GM19351 (cell line): ENCODE measurements around the gene MLYCD.

Experiments
- ATAC-seq: cut with Tn5 transposase; IDR thresholded peaks from one replicate; pipeline ENCODE4 v1.9.1; 2021; ENCODE audit warnings: mild to moderate bottlenecking, moderate library complexity; ENCODE audit not compliant: unreplicated experiment

The MLYCD gene

DNA sequence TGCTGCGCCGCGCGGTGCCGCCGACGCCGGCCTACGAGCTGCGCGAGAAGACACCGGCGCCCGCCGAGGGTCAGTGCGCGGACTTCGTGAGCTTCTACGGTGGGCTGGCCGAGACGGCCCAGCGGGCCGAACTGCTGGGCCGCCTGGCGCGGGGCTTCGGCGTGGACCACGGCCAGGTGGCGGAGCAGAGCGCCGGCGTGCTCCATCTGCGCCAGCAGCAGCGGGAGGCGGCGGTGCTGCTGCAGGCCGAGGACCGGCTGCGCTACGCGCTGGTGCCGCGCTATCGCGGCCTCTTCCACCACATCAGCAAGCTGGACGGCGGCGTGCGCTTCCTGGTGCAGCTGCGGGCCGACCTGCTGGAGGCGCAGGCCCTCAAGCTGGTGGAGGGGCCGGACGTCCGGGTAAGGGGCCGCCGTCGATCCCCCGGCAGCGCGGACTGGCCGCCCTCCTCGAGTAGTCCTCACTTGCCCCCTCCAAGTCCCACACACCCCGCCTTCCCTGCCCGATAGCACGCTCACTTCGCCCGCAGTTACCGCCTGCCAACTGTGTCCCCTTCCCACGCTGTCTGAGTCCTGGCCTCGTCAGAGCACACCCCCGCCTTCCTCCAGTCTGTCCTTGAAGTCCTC is 470 bp downstream of the MLYCD start:
- peak; percentile 55 for ATAC-seq

DNA sequence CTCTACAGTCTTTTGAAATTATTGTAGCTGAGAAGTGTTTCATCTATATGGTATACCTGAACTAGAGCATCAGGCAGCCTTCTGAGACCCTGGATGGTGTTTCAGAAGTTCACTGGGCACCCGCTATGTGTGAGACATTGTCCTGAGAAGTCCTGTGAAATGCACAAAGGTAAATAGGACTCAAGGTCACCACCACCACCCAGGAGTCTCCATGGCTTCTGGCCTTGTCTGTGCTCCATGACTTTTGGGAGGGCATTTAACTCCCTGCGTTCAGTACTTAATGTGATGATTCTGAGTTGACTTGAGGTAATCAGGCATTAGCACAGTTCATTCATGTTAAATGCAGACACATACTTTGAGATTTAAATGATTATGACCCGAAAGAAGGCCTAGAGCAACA is 1.1 kb downstream of the MLYCD start:
- ATAC-seq, result no peak

DNA sequence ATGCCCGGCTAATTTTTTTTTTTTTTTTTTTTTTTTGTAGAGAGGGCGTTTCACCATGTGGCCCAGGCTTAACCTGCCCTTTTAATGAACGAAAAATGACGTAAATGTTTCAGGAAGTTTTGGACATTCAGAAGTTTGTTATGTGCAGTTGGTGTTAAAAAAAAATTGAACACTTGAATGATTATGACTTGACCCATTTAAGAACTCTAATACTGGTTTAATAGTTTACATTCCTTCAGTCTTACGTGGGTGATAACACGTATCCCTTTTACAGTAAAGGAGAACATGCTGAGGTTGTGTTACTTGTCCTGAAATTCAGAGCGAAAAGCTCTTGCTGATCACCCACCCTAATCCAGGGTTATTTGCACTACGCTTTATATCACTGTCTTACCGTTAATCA is 1.7 kb downstream of the MLYCD start:
- no peak for ATAC-seq

DNA sequence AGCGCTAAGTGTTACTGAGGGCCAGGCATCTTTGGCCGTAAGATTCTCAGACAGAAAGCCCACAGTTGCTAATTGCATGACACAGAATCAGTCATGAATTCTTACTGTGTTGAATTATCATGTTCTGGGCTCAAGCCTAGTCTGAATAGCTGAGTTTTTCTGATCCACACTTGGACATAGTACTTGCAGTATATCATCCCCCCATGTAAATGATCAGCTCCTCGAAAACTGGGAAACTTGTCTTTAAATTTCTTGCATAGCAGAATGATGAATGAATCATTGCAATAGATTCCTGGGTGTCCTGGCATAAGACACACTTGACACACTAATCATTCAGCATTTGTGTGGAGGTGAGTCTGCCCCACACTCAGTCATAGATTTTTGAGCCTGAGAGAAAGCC is 2.2 kb downstream of the MLYCD start:
- ATAC-seq, result no peak

DNA sequence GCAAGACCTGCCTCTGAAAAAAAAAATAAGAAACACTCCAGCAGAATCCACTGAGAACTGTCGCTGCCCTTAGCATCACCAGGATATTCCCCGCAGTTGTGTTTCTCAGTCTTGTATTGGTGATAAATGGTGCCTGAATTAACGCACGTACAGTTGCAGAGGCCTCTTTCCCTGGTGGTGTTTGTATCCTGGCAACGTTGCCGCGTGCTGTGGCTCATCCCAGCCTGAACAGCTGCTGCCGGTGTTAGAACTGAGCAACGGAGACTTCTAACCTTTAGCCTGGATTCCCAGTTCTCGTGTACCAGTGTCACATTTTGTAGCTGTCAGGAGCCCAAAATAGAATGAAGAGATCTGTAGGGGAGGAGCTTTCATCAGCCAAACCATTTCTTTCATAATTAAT is 4.8 kb downstream of the MLYCD start:
- no peak for ATAC-seq

DNA sequence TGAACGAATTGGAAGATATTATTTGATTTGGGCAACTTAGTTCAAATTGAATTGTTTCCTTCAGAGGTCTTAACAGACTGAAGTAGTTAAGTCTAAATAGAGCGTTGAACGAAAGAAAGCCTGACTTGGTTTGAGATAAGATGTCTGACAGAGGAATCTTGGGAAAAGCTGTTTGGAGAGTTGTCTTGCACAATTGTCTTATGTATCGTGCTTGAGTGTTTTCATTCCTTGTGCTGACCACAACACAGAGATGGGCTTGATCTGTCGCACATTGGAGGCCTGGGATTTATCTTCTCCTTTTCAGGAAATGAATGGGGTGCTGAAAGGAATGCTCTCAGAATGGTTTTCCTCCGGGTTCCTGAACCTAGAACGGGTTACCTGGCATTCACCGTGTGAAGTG is 7.8 kb downstream of the MLYCD start:
- ATAC-seq, result no peak

DNA sequence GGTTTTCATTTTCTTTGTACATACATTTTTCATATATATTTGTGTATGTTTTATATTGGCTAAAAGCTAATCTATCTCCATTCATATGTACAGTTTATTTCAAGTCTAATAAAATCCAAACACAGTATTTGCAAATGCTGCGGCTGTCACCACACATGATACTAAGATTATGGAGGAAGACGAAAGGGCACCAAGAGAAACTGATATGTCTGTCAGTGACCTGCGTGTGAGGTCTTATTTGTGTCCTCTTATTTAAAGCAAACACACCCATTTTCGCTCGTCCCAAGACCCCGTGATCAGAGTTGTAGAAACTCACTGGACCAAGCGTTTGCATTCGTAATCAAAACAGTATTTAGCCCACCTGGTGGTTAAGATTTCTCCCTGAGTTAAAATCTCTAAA is 8.2 kb downstream of the MLYCD start:
- ATAC-seq, result no peak

DNA sequence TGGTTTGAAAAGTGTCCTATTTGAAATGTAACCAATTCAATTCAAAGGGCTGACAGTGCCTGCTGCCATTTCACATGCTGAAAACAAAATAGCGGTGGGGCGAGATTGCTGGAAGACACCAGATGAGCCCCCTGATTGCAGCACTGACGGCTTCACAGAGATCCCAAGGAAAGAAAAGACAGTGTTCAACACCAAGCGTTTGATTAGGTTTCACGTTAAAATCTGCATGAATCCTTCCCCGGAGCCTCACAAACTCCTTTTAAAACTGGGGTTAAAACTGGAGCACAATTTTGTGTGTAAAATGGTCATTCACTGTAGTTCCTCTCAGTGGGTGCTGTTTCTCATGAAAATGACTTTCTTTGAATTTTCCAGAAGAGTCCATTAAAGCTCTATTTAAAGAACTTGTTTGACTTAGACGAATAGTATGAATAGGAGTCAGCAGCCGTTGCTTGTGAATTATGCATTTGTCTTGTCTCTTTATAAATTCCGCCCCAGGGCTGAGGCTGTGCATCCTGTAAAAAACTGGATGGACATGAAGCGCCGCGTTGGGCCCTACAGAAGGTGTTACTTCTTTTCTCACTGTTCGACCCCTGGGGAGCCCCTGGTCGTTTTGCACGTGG is 8.8 kb downstream of the MLYCD start:
- no peak for ATAC-seq

DNA sequence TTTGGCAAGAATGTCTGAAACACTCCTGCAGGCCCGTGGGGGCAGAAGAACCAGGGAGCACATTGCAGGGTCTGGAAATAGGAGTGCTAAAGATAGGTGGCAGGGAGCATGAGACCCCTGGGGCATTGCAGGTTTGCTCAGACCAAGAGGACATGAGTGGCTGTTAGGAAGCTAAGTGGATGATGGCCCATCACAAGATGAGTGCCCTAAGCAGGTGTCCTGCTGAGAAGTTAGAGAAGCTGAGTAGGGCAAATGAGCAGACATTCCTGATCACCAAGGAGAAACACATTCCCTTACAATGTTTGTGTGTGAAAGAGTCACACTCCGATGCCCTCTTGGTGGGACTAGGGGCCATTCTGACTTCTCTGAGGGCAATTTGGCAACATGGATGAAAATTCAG is 9.9 kb downstream of the MLYCD start:
- ATAC-seq, result no peak

DNA sequence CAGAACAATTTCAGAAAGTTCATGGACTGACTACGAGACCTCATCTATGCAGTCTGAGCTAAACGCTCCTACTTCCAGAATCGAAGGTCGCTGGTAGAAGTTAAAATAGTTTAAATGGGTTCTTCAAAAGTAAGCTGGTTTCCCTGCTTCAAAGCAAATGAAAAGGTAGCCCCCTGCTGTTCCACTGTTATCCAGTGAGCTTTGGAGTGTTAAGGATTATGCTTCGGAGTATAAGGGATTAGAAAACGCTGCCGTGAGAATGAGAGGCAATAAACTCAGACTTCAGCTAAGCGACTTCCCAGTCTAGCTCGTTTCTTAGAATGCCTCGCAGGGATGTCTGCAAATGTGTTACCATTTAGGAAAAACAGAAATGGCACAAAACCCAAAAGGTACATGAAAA is 12.4 kb downstream of the MLYCD start:
- no peak for ATAC-seq

DNA sequence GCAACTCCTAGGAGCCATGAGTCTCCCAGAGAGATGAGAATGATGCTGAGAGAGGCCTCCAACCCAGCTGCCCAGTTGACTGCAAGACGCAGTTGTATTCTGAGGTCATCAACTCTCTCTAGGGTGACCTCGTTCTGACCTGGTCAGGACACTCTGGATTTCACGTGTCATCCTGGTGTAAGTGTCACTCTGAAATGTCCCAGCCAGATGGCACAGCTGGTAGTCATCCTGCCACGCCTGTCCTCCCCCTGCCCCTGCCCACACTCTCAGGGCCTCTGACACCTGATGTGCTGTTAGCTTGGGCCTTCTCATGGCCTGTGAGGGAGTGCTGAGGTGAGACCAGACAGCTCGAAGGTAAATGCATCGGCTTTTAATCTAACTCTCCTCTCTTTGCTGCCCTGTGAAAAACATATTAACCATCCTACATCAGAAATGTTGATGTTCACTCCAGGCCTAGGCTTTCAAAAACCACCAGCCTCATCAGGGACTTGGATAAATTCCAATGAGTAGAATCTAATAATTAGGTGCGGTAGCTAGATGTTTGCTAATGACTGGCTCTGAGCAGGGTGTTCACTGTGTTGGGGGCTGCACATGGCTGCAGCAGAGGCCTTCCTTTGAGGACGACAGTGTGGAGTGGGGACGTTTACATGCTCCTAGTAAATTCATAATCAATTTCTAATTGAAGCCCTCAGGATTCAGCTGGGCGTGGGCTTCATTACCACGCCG is 13.8 kb downstream of the MLYCD start:
- no peak for ATAC-seq

DNA sequence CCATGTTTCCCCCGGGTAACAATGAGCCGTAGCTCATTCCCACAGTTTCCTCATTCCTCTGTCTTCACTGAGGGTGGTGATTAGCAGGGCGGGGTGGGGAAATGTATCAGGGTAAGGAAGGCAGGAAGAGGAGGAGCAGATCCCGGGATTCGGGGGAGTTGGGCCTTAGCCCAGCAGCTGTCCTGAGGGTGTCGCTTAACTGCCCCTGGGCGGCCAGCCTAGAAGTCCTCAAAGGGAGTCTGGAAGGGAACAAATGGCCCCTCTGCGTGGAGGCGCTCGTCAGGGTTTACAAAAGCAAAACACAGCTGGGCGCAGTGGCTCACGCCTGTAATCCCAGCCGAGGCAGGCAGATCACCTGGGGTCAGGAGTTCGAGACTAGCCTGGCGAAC is 14.3 kb downstream of the MLYCD start:
- ATAC-seq, result no peak

DNA sequence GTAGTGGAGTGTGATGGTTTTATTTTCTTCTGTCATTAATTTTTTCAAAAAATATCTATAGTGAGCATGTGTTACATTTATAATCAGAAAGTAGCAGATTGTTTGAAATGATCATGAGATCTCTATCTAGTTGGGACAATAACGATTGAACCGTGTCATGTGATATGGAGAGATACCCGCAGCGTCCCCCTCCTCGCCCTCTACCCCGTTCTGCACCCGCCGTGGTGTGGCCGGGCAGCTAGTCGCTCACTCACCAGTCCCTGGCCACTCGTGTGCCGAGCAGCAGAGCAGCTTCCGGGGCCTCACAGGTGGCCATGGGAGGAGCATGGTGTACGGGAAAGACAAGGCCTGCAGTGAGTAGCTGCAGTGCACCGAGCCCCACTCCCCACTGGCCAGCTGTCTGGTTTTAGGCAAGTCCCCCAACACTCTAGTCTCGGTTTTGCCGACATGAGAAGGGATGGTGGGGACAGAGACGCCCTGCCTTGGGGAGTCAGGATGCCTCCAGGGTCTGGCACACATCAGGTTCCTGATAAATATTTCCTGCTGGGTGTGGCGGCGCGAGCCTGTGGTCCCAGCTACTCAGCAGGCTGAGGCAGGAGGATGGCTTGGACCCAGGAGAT is 15.3 kb downstream of the MLYCD start:
- ATAC-seq, result no peak

DNA sequence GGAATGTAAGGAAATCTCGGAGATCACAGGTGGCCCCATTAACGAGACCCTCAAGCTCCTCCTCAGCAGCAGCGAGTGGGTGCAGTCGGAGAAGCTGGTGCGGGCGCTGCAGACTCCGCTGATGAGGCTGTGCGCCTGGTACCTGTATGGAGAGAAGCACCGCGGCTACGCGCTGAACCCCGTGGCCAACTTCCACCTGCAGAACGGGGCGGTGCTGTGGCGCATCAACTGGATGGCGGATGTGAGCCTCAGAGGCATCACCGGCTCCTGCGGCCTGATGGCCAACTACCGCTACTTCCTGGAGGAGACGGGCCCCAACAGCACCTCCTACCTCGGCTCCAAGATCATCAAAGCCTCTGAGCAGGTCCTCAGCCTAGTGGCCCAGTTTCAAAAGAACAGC is 16.2 kb downstream of the MLYCD start:
- ATAC-seq, result no peak

DNA sequence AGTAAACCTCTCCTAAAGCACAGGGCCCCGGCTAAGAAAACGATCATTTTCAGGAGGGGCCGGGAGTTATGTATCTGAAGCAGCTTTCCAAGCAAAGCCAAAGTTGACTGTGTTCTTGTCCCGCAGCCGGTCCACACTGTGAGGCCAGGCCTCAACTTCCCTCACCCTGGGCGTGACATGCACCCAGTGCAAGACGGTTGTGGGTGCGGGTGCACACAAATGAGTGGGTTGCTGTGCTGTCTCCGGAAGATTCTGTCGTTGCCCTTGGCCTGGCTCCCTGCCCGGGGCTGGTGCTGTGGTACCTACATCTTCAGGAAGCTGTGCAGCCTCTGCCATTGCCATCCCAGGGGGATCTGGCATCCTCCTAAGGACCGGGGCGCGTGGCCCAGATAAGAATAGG is 16.6 kb downstream of the MLYCD start:
- ATAC-seq, result no peak

DNA sequence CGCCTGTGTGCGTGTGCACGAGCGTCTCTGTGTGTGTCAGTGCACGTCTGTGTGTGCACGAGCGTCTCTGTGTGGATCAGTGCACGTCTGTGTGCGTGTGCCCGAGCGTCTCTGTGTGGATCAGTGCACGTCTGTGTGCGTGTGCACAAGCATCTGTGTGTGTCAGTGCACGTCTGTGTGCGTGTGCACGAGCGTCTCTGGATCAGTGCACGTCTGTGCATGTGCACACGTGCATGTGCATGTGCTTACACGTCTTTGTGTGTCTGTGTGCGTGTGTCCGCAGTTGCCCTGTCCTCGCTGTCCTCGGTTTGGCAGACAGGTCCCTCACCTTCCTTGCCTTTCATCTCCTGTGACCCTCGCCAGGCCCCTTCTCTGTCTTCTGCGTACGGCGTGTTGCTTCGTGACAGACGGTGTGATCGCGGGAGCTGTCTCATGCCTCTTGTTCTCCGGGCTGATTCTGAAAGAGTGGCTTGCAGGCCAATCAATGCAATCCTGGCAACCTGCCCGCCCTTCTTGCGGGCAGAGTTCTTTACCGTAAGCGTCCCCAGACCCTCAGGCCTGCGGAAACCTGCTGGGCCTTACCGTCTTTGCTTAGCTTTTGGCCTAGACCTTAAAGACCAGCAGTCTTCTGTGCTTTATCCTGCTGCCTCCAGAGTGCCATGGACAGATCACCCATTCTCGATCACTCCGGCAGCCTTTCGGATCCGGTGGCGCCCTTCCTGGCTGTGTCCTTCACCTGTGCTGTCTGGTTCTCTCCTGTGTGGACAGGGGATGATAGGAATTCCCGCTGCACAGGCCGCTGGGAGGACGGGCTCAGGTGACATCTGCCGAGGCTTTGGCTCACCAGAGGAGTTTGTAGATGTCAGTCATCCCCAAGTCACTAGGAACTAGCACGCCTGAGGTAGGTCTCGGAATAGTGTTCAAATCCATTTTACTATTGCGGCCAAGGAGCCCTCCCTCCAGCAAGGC is 18.5 kb downstream of the MLYCD start:
- ATAC-seq, result no peak

DNA sequence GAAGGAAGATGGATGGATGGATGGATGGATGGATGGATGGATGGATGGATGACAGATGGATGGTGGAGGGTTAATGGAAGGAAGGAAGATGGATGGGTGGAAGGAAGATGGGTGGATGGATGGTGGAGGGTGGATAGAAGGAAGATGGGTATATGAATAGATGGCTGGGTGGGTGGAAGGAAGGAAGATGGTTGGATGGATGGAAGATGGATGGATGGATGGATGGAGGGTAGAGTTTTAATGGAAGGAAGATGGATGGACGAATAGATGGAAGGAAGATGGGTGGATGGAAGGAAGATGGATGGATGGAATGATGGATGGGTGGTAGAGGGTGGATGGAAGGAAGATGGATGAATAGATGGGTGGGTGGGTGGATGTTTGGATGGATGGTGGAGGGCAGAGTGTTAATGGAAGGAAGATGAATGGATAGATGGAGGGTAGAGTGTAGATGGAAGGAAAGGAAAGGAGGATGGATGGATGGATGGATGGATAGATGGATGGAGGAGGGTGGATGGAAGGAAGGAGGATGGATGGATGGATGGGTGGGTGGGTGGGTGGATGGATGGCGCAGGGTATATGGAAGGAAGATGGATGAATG is 22.1 kb downstream of the MLYCD start:
- no peak for ATAC-seq

DNA sequence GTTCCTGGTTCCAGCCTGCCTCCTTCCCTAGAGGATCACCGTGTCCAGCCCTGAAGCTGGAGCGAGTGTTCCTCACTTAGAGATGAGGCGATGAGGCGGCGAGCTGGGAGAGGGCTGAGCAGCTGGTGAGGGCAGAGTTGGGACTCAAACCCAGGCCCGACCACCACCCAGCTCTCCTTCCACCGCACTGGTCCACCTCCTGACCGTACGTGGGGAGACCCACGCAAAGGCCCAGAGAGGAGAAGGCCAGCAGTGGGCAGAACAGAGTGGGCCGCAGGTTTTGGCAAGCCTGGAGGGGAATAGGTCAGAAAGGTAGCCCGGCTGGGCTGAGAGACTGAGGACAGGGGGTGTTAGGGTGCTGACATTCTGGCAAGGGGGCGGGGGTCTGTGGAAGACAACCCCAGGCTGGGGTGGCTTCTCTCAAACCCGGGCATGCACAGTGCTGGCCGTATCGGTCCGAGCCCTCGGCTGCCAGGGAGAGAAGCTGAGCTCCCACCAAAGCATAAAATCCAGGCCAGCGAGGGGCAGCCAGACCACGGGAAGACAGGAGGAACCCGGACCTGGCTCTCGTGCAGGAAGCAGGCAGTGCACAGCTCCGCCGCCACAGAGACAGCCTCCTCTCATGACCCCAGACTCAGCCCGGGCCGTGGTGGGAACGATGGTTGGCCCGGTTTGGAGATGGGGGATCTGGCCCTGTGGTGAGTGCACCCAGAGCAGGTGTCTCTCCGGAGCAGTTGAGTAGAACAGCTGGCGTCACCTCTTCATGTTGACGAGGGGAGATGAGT is 24.9 kb downstream of the MLYCD start:
- ATAC-seq, result no peak

DNA sequence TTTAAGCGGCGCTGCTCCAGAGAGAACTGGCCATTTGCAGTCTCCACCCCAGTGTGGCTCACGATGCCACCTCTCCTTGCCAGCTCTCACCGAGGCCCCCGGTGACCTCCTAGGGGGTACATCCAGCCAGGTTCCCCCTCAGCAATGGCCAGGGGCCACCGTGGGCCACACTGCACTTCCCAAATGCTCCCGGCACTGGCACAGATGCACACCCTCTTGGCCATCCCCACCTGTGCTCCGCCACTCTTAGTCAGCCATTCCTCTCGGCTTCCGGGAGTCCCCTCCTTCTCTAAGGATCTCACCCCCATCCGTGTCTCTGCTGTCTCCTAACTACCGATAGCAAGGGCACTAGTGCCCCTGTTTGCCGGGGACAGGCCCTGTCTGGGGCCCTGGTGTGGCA is 25.8 kb downstream of the MLYCD start:
- ATAC-seq, result no peak
